ENCODE results near the gene VEGFC.

The VEGFC gene

GRCh38 chr4:176824645-176825366, 32.1 kb upstream of the VEGFC start:
- no peak for TF ChIP-seq CTCF (IDR thresholded peaks at IDR 0.05; ENCODE audit: low read depth, low read length)
- no peak for TF ChIP-seq MYC (IDR thresholded peaks at IDR 0.05; ENCODE audit: low read depth, low read length)
- no peak for TF ChIP-seq MAX (IDR thresholded peaks at IDR 0.05; ENCODE audit: low read depth, low read length)
- TF ChIP-seq POLR2A (IDR thresholded peaks at IDR 0.05; ENCODE audit: extremely low read depth, insufficient read length) = no peak
- no peak for DNase-seq (ENCODE audit: low read depth)
- no peak overlapping the region for H3K4me3 ChIP-seq (ENCODE audit: low read depth, low read length)

- no peak for DNase-seq (ENCODE audit: low read depth)
- TF ChIP-seq MAX (IDR thresholded peaks at IDR 0.05; ENCODE audit: low read depth, low read length) (no peak), CTCF (IDR thresholded peaks at IDR 0.05; ENCODE audit: low read depth, low read length) (no peak), POLR2A (IDR thresholded peaks at IDR 0.05; ENCODE audit: extremely low read depth, insufficient read length) (no peak), MYC (IDR thresholded peaks at IDR 0.05; ENCODE audit: low read depth, low read length) (no peak)
- no peak overlapping the region for H3K4me3 ChIP-seq (ENCODE audit: low read depth, low read length)
Measured at GRCh38 chr4:176818531-176818930, 25.8 kb upstream of the VEGFC start.

- TF ChIP-seq POLR2A (IDR thresholded peaks at IDR 0.05; ENCODE audit: extremely low read depth, insufficient read length) (no peak), MAX (IDR thresholded peaks at IDR 0.05; ENCODE audit: low read depth, low read length) (no peak), CTCF (IDR thresholded peaks at IDR 0.05; ENCODE audit: low read depth, low read length) (no peak), MYC (IDR thresholded peaks at IDR 0.05; ENCODE audit: low read depth, low read length) (no peak)
- DNase-seq (ENCODE audit: low read depth) = no peak
- no peak overlapping the region for H3K4me3 ChIP-seq (ENCODE audit: low read depth, low read length)
Measured at GRCh38 chr4:176817204-176817603, 24.5 kb upstream of the VEGFC start.

GRCh38 chr4:176814770-176815169, 22.0 kb upstream of the VEGFC start:
- no peak overlapping the region for H3K4me3 ChIP-seq (ENCODE audit: low read depth, low read length)
- no peak for TF ChIP-seq CTCF (IDR thresholded peaks at IDR 0.05; ENCODE audit: low read depth, low read length)
- no peak for TF ChIP-seq POLR2A (IDR thresholded peaks at IDR 0.05; ENCODE audit: extremely low read depth, insufficient read length)
- TF ChIP-seq MYC (IDR thresholded peaks at IDR 0.05; ENCODE audit: low read depth, low read length) = no peak
- no peak for TF ChIP-seq MAX (IDR thresholded peaks at IDR 0.05; ENCODE audit: low read depth, low read length)
- no peak for DNase-seq (ENCODE audit: low read depth)

GRCh38 chr4:176810481-176811249, 17.9 kb upstream of the VEGFC start:
- H3K4me3 ChIP-seq (ENCODE audit: low read depth, low read length) = no peak overlapping the region
- DNase-seq (ENCODE audit: low read depth) = no peak
- no peak for TF ChIP-seq CTCF (IDR thresholded peaks at IDR 0.05; ENCODE audit: low read depth, low read length)
- TF ChIP-seq MYC (IDR thresholded peaks at IDR 0.05; ENCODE audit: low read depth, low read length) = no peak
- TF ChIP-seq POLR2A (IDR thresholded peaks at IDR 0.05; ENCODE audit: extremely low read depth, insufficient read length) = no peak
- no peak for TF ChIP-seq MAX (IDR thresholded peaks at IDR 0.05; ENCODE audit: low read depth, low read length)

Data from NB4 (cell line).